DMS114 treated with DMSO at 0.1 percent for 48 hours (cell line): ENCODE results near the gene LGMN.

ENCODE experiments used
- DNase-seq: peaks from one replicate; lab custom pipeline; 2025; ENCODE audit not compliant: unreplicated experiment; lab: John Stamatoyannopoulos, UW

The LGMN gene

GRCh38 chr14:92677955-92678354, 70.5 kb downstream of the LGMN start:
- DNase-seq: no peak

DNA sequence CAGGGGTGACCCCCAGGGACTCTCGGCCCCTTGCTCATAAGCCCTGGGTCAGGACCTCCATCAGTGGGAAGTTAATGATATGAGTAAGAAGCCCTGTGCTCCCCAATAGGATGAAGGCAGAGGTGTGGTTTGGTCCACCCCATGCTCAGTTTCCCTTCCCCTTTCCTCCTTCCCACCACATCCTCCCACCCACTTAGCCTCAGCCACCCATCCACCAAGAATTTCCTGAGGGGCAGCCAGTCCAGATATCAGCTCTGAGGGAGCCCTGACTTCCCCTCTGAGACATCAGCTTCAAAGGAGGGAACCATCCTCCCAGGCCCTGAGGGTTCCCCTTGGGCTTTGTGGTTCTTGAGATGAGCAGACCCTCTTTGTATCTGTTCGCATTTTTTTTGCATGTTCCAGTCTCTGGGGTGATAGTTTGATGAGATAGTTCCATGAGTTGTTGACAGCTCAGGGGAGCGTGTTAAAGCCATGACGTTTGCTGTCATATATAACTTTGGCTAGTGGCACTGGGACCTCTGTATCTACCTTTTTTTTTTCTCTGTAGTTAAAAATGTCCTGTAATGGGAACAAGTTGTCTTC, 71.2 kb downstream of the LGMN start:
- DNase-seq: no peak

GRCh38 chr14:92676403-92677086, 71.9 kb downstream of the LGMN start:
- no peak for DNase-seq

DNA sequence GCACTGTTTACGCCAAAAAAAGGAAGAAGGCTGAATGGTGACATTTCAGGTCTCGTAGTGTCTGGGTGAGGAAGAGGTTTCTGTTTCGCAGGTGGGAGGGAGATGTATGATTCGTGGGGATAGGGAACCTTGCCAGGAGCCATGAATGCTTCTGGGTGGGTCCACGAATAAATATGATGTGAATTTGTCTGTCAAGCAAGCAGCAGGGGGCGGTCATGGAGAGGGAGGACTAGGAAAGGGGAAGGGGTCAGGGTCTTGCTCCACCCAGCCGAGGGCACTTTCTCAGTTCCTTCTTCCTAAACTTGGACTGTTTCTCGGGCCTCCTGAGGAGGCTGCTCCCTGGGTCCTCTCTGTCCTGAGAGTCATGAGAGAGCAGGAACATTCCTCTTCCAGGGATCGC, 72.5 kb downstream of the LGMN start:
- DNase-seq: no peak

GRCh38 chr14:92675421-92675820, 73.0 kb downstream of the LGMN start:
- no peak for DNase-seq

DNA sequence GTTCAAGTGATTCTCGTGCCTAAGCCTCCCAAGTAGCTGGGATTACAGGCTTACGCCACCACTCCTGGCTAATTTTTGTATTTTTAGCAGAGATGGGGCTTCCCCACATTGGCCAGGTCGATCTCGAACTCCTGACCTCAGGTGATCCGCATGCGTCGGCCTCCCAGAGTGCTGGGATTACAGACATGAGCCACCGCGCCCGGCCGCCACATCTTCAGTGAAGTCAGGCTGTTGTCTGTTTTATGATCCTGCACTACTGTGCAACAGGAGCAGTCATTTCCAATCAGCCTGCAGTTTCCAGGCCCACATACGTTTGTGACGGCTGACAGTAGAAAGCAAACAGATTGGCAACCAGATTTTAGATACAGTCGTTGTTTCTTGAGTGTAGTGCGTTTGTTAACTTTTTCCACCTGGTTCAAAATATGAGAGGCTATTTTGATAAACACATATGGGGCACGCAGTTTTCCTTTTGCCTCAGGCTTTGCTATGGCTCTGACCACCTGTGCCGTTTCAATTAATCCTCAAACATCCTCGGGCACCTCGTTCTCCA, 74.8 kb downstream of the LGMN start:
- DNase-seq: no peak

DNA sequence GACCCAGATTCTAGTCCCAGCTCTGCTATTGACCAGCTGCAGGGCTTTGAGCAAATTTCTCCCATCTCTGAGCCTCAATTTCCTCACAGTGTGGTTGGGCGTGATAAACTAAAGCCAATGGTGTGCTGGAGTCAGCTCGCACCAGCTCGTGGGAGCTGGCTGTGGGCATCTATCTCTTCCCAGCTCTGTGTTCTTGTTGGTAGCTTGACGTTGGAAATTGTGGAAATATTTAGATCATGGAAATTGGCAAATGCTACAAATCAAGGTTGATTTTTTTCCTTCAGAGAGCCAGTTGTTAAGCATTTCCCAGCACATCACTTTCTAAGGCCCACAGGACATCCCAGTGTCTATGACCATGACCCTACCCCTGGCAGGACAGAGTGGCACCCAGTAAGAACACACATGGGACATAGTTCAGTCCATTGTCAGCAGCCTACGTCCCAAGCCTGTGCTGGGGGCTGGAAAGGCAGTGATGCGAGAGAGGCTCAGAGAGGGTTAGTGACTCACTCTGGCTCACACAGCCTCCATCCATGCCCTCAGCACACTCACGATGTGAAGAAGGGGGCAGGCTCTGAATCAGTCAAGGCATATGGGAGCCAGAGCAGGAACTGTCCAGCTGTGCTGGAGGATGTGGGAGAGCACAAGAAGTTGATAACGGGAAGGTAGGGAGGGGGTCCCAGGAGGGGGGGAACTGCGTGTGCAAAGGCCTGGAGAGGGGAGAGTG, 77.6 kb downstream of the LGMN start:
- no peak for DNase-seq

GRCh38 chr14:92670160-92670559, 78.3 kb downstream of the LGMN start:
- no peak for DNase-seq

- DNase-seq: no peak
Measured at GRCh38 chr14:92668276-92668973, 80.0 kb downstream of the LGMN start.

GRCh38 chr14:92666251-92666650, 82.2 kb downstream of the LGMN start:
- no peak for DNase-seq

DNA sequence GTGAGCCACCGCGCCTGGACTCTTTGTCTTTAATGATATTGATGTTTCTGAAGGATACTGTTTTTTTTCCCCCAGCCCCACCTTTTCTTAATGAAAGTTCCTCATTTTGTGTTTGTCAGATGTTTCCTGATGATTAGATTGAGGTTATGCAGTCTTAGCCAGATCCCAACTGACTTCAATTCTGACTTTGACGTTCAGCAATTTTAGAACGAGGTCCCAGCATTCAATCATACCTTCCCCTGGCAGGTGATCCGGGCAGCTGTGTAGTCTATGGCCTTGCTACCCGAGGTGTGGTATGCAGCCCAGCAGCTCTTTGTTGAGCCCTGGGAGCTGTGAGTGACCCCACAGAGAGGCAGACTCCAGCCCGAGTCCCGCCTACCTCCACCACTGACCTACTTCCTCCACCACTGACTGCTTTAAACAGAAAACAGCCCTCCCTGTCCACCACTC, 82.7 kb downstream of the LGMN start:
- DNase-seq: no peak

DNA sequence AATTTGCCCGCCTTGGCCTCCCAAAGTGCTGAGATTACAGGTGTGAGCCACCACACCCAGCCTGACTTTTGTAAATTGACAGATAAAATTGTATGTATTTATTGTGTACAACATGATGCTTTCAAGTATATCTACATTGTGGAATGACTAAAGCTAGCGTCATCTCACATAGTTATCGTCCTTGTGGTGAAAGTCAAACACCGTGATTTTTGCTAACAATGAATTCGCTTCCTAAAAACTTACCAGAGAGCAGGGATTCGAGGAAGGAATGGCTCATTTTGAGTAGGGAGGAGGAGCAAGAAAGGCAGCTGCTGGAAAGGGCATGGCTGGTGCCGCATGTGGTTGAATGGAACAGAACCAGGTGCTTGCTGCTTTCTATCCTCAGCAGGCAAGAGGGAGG, 85.4 kb downstream of the LGMN start:
- no peak for DNase-seq

DNA sequence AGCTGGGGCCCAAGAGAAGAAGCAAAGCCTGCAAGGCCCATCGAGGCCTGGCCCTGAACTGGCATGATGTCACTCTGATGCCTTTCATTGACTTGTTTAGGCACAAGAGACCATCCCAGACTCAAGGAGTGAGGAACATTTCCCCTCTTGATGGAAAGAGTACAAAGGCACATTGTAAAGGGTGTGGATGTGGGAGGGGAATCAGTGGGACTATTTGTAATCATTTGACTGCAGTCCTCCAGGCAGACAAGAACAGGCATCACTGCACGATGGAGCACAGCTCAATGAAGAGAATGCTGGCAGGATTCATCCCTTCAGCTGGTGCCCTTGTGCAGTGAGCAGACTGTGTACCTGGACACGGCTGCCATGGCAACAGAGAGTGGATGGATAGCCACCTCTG, 87.9 kb downstream of the LGMN start:
- DNase-seq: no peak

DNA sequence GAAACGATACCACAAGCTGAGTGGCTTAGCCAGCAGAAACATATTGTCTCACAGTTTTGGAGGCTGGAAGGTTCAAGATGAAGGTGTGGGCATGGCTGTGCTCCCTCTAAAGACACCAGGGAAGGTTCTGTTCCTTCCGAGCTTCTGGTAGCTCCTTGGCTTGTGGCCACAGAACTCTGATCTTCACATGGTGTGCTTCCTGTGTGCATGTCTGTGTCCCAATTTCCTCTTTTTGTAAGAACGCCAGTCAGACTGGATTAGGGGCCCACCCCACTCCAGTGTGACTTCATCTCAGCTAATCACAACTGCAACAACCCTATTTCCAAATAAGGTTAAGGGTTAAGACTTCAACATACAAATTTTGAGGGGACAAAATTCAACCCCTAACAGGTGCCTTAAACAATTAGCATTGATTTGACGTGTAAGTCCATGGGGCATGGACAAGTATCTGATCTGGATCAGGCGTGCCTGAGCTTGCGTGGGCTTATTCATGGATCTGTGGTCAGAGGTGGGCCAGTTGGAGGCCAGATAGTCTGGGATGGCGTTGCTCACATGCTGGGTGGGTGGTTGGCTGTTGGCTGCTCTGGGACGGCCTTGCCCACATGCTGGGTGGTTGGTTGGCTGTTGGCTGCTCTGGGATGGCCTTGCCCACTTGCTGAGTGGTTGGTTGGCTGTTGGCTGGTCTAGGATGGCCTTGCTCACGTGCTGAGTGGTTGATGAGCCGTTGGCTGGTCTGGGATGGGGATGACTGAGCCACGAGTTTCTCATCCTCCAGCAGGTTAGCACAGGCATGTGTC, 88.5 kb downstream of the LGMN start:
- DNase-seq: no peak

- no peak for DNase-seq
Measured at GRCh38 chr14:92658684-92659083, 89.7 kb downstream of the LGMN start.

DNA sequence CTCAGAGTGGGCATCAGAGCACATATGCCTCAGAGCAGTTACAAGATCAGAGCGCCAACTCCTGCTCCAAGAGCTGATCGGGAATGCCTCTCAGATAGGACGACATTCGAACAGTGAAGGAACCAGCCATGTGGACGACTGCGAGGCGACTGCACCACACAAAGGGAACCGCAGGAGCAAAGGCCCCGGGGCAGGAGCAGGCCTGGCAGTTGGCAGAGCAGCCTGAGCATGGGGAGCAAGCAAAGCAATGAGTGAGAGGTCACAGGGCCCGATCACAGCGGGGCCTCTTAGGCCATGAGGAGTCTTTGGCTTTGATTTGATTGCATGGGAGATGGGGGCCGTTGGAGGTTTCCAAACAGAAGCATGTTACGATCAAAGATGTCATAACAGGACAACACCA, 90.3 kb downstream of the LGMN start:
- no peak for DNase-seq

GRCh38 chr14:92657457-92658142, 90.8 kb downstream of the LGMN start:
- DNase-seq: no peak

- no peak for DNase-seq
Measured at GRCh38 chr14:92656306-92657081, 91.9 kb downstream of the LGMN start.
